A549 (cell line): ENCODE results near the gene EFS. TPM values are rescaled to one million over a fixed set of nuclear protein-coding genes. Genes with fewer than 3 reads are reported as not detected.
"Not testable (repeated sequence)": the region's sequence is repeated elsewhere in the genome, so short reads cannot be mapped to it uniquely, and the experiment has no call there.

Source experiments
- ATAC-seq, 2 experiments: fragments of 200-7000 bp in 1 of 2; fragments of >200 bp in 1 of 2; cut with Nextera tagmentation in 1 of 2; cut with Tn5 transposase in 1 of 2; 3 replicates each; pipeline versions ENCODE4 v1.8.0 to v1.9.1; 2018 to 2020; ENCODE audit warnings: mild to moderate bottlenecking in 1 of 2, moderate library complexity in 1 of 2
- CTCF ChIA-PET: fragments of 300-600 bp; sonication (Branson Sonifier 250); formaldehyde crosslinking; extraction: SDS; loops from one replicate; lab custom pipeline; 2021; ENCODE audit warnings: antibody characterized with exemption, inconsistent platforms; lab: Yijun Ruan, JAX
- POLR2A ChIA-PET: fragments of 350-600 bp; formaldehyde crosslinking; extraction: SDS; loops from one replicate; lab custom pipeline; 2021; ENCODE audit warnings: antibody characterized with exemption, inconsistent platforms; lab: Yijun Ruan, JAX
- DNase-seq, 2 experiments: peaks; one replicate each; pipeline versions ENCODE4 v3.0.0 to v3.0.0-alpha.2; 2011 to 2016; ENCODE audit warnings: low read depth in 1 of 2, low spot score in 1 of 2
- FAIRE-seq: peaks from 2 replicates; lab custom pipeline; 2011; peaks lifted over from hg19 to GRCh38; lab: Jason Lieb, UNC
- H3K27ac ChIP-seq, 2 experiments: fragments of >200 bp; sonication (Bioruptor Twin); formaldehyde crosslinking; 3 replicates each; pipeline ENCODE4 v1.5.1; 2016 to 2017
- H3K4me1 ChIP-seq: fragments of >200 bp; sonication (Bioruptor Twin); formaldehyde crosslinking; 3 replicates; pipeline ENCODE4 v1.6.1; 2016
- H3K4me2 ChIP-seq: fragments of >200 bp; sonication (Bioruptor Twin); formaldehyde crosslinking; 3 replicates; pipeline ENCODE4 v1.6.1; 2016
- H3K4me3 ChIP-seq: fragments of >200 bp; sonication (Bioruptor Twin); formaldehyde crosslinking; 3 replicates; pipeline ENCODE4 v1.5.1; 2016
- H3K9me3 ChIP-seq: fragments of >200 bp; sonication (Bioruptor Twin); formaldehyde crosslinking; 3 replicates; pipeline ENCODE4 v1.6.1; 2016
- BHLHE40 ChIP-seq: IDR thresholded peaks from 2 replicates; pipeline ENCODE4 v1.6.1; 2012; ENCODE audit warnings: low read depth, low read length, inconsistent platforms
- CHD2 ChIP-seq: fragments of 150-350 bp; IDR thresholded peaks from 2 replicates; pipeline ENCODE4 v1.6.1; 2014; ENCODE audit warnings: low read length; ENCODE audit not compliant: partially characterized antibody
- CHD4 ChIP-seq: fragments of 200-600 bp; sonication (generic); IDR thresholded peaks from 2 replicates; pipeline ENCODE4 v1.6.1; 2016; ENCODE audit warnings: antibody characterized with exemption, mild to moderate bottlenecking, borderline replicate concordance
- EHF ChIP-seq: fragments of 250-450 bp; sonication (Bioruptor Pico); IDR thresholded peaks from 2 replicates; pipeline ENCODE4 v1.5.0; 2020; ENCODE audit warnings: mild to moderate bottlenecking
- FOSB ChIP-seq: fragments of 250-450 bp; sonication (Bioruptor Pico); IDR thresholded peaks from 2 replicates; pipeline ENCODE4 v1.5.0; 2020; ENCODE audit warnings: mild to moderate bottlenecking, moderate library complexity
- FOSL2 ChIP-seq, 2 experiments: fragments of 450-650 bp in 1 of 2; fragments of >200 bp in 1 of 2; sonication (Bioruptor Twin) in 1 of 2; formaldehyde crosslinking; IDR thresholded peaks; 2 replicates each; pipeline versions ENCODE4 v1.5.0 to v1.6.1; 2016 to 2020; ENCODE audit warnings: mild to moderate bottlenecking in 1 of 2, moderate library complexity in 1 of 2
- FOXS1 ChIP-seq: fragments of 250-450 bp; sonication (Bioruptor Pico); IDR thresholded peaks from 2 replicates; pipeline ENCODE4 v1.5.0; 2020; ENCODE audit warnings: mild to moderate bottlenecking, moderate library complexity
- JUN ChIP-seq, 2 experiments: fragments of >200 bp; sonication (Bioruptor Twin); formaldehyde crosslinking; IDR thresholded peaks; 2 replicates in 1 of 2; 3 replicates in 1 of 2; pipeline ENCODE4 v1.6.1; 2016 to 2017
- JUNB ChIP-seq: fragments of >200 bp; sonication (Bioruptor Twin); formaldehyde crosslinking; IDR thresholded peaks from 2 replicates; pipeline ENCODE4 v1.6.1; 2016
- NPAS2 ChIP-seq: fragments of 250-450 bp; sonication (Bioruptor Pico); IDR thresholded peaks from 2 replicates; pipeline ENCODE4 v1.8.0; 2022; ENCODE audit warnings: mild to moderate bottlenecking, moderate library complexity, borderline replicate concordance
- POLR2A ChIP-seq: IDR thresholded peaks from 2 replicates; pipeline ENCODE4 v1.6.1; 2012; ENCODE audit warnings: mild to moderate bottlenecking, low read length
- POLR2AphosphoS2 ChIP-seq: conservative IDR thresholded peaks from 2 replicates; pipeline ENCODE4 v1.6.1; 2012; ENCODE audit warnings: low read length, improper control_type of control experiment, inconsistent platforms
- RAD21 ChIP-seq, 2 experiments: fragments of >200 bp in 1 of 2; sonication (Bioruptor Twin) in 1 of 2; formaldehyde crosslinking in 1 of 2; IDR thresholded peaks in 1 of 2; conservative IDR thresholded peaks in 1 of 2; 2 replicates in 1 of 2; 3 replicates in 1 of 2; pipeline ENCODE4 v1.6.1; 2012 to 2018; ENCODE audit warnings: inconsistent platforms in 1 of 2
- RNF2 ChIP-seq: fragments of 200-600 bp; sonication (generic); IDR thresholded peaks from 2 replicates; pipeline ENCODE4 v1.6.1; 2016; ENCODE audit warnings: low read depth, mild to moderate bottlenecking, antibody characterized with exemption, moderate library complexity, borderline replicate concordance
- SMC3 ChIP-seq: fragments of >200 bp; sonication (Bioruptor Twin); formaldehyde crosslinking; IDR thresholded peaks from 3 replicates; pipeline ENCODE4 v1.6.1; 2018; ENCODE audit warnings: inconsistent platforms
- TFCP2L1 ChIP-seq: fragments of 250-450 bp; sonication (Bioruptor Pico); IDR thresholded peaks from 2 replicates; pipeline ENCODE4 v1.5.0; 2021; ENCODE audit warnings: mild to moderate bottlenecking
- ZC3H11A ChIP-seq: fragments of 450-650 bp; IDR thresholded peaks from 2 replicates; pipeline ENCODE4 v1.6.1; 2014; ENCODE audit warnings: antibody characterized with exemption, mild to moderate bottlenecking
- ZFP36 ChIP-seq: fragments of 450-650 bp; IDR thresholded peaks from 2 replicates; pipeline ENCODE4 v1.6.1; 2014; ENCODE audit warnings: borderline replicate concordance; ENCODE audit not compliant: partially characterized antibody
- ZNF302 ChIP-seq: fragments of 250-450 bp; sonication (Bioruptor Pico); IDR thresholded peaks from 2 replicates; pipeline ENCODE4 v1.9.0; 2021; ENCODE audit warnings: inconsistent platforms, mild to moderate bottlenecking, moderate library complexity
- ZSCAN20 ChIP-seq: fragments of 250-450 bp; sonication (Bioruptor Pico); IDR thresholded peaks from 2 replicates; pipeline ENCODE4 v1.8.0; 2022; ENCODE audit warnings: mild to moderate bottlenecking, moderate library complexity
- WGBS: methylation state at CpG from one replicate; pipeline ENCODE4 v1.1.6; 2017; ENCODE audit errors: missing lambda C conversion rate; 5-methylcytosine and 5-hydroxymethylcytosine counted together
- polyA plus RNA-seq, 4 experiments: library from polyadenylated mRNA; depleted of rRNA in 3 of 4; stranded (reverse); fragments of >200 nt; fragmentation: RNase III in 1 of 4; extraction: RNeasy Plus Mini Kit Qiagen cat#74134 plus additional on column Dnase treatment in 1 of 4; gene quantifications; 2 replicates in 3 of 4; 3 replicates in 1 of 4; pipeline ENCODE4 v1.2.3, GENCODE V29; 2011 to 2017
- TF ChIP-seq, protein P1 (sequence below): fragments of 200-600 bp; sonication (generic); IDR thresholded peaks from 2 replicates; pipeline ENCODE4 v1.6.1; 2016; ENCODE audit warnings: antibody characterized with exemption, mild to moderate bottlenecking, moderate library complexity
- TF ChIP-seq, protein P2 (sequence below): fragments of >200 bp; sonication (Bioruptor Twin); formaldehyde crosslinking; IDR thresholded peaks from 3 replicates; pipeline ENCODE4 v1.5.1; 2016
- TF ChIP-seq, protein P3 (sequence below): fragments of >200 bp; sonication (Bioruptor Twin); formaldehyde crosslinking; IDR thresholded peaks from 2 replicates; pipeline ENCODE4 v1.6.1; 2016
- TF ChIP-seq, protein P4 (sequence below): fragments of 250-450 bp; sonication (Bioruptor Pico); IDR thresholded peaks from 2 replicates; pipeline ENCODE4 v1.5.0; 2020; ENCODE audit warnings: low read depth, mild to moderate bottlenecking, moderate library complexity
- TF ChIP-seq, protein P5 (sequence below): fragments of >200 bp; sonication (Bioruptor Twin); formaldehyde crosslinking; IDR thresholded peaks from 3 replicates; pipeline ENCODE4 v1.6.1; 2016

EFS gene
- polyA plus RNA-seq, 2 of the 4 experiments (the other 2 are of a cell fraction) = not detected

DNA sequence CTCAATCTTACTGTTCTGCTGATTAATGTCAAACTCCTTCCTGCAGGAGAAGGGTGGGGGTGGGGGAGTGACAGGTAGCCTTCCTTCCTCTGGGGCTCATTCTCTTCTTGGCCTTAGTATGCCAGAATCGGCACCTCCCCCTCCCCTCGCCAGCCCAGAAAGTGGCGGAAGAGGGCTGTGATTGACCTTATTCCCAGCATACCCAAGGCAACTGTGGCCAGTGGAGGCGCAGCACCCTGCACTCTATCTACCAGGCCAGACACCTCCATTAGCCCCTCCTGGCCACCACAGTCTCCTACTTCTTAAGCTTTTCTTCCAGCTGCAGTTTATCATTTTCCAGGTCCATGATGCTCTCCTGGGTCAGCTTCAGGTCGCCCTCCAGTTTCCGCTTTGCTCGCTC lies 27.6 kb upstream of the EFS start (continued):
- TF ChIP-seq, protein P1, sequence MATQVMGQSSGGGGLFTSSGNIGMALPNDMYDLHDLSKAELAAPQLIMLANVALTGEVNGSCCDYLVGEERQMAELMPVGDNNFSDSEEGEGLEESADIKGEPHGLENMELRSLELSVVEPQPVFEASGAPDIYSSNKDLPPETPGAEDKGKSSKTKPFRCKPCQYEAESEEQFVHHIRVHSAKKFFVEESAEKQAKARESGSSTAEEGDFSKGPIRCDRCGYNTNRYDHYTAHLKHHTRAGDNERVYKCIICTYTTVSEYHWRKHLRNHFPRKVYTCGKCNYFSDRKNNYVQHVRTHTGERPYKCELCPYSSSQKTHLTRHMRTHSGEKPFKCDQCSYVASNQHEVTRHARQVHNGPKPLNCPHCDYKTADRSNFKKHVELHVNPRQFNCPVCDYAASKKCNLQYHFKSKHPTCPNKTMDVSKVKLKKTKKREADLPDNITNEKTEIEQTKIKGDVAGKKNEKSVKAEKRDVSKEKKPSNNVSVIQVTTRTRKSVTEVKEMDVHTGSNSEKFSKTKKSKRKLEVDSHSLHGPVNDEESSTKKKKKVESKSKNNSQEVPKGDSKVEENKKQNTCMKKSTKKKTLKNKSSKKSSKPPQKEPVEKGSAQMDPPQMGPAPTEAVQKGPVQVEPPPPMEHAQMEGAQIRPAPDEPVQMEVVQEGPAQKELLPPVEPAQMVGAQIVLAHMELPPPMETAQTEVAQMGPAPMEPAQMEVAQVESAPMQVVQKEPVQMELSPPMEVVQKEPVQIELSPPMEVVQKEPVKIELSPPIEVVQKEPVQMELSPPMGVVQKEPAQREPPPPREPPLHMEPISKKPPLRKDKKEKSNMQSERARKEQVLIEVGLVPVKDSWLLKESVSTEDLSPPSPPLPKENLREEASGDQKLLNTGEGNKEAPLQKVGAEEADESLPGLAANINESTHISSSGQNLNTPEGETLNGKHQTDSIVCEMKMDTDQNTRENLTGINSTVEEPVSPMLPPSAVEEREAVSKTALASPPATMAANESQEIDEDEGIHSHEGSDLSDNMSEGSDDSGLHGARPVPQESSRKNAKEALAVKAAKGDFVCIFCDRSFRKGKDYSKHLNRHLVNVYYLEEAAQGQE = no peak
- TF ChIP-seq RAD21 (conservative IDR thresholded peaks at IDR 0.05 in 1 of 2, IDR thresholded peaks at IDR 0.05 in 1 of 2) (no peak), CHD2 (no peak), CHD4 (no peak), POLR2AphosphoS2 (no peak), ZC3H11A (no peak), EHF (CRISPR knock-in tag) (no peak)
- TF ChIP-seq, protein P2, sequence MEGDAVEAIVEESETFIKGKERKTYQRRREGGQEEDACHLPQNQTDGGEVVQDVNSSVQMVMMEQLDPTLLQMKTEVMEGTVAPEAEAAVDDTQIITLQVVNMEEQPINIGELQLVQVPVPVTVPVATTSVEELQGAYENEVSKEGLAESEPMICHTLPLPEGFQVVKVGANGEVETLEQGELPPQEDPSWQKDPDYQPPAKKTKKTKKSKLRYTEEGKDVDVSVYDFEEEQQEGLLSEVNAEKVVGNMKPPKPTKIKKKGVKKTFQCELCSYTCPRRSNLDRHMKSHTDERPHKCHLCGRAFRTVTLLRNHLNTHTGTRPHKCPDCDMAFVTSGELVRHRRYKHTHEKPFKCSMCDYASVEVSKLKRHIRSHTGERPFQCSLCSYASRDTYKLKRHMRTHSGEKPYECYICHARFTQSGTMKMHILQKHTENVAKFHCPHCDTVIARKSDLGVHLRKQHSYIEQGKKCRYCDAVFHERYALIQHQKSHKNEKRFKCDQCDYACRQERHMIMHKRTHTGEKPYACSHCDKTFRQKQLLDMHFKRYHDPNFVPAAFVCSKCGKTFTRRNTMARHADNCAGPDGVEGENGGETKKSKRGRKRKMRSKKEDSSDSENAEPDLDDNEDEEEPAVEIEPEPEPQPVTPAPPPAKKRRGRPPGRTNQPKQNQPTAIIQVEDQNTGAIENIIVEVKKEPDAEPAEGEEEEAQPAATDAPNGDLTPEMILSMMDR = no peak

DNA sequence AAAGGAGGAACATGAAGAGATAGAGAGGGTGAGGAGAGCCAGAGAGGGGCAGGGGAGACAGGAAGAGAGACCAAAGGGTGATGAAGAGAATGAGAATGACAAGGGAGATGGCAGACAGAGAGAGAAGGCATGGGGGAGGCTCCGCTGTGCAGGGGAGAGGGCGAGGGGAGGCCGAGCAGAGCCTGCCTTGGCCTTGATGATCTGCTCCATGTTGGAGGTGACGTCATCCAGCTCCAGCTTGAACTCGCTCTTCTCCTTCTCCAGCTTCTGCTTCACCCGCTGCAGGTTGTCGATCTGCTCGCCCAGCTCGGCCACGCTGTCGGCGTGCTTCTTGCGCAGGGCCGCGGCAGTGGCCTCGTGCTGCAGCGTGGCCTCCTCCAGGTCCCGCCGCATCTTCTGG lies 24.9 kb upstream of the EFS start:
- DNase-seq, POLR2A ChIA-PET, H3K4me1 ChIP-seq, FAIRE-seq, ATAC-seq, H3K4me3 ChIP-seq, H3K27ac ChIP-seq, H3K4me2 ChIP-seq, H3K9me3 ChIP-seq: not testable (repeated sequence)
- CTCF ChIA-PET = interaction anchor here (12.5 kb wide), 1 partner anchor 10 kb away, joined by 106 read pairs; the partner anchor contains the start of gene CMTM5
- WGBS = 39% methylated on average over 4 of the region's 19 CpGs

DNA sequence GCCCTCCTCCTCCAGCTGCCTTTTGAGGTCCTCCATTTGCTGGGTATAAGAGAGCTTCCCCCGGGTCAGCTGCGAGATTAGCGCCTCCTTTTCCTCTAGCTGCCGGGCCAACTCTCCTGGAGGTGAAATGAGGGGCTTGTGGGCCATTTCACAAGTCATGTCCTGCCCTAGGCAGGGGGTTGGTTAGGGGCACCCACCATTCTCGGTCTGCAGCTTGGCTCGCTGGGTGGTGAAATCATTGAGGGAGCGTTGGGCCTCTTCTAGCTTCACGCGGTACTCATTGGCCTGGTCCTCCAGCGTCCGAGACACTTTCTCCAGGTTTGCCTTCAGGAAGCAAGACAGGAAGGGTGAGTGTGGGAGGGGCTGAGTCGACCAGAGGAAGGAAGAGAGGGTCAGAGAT lies 24.4 kb upstream of the EFS start:
- Histone ChIP-seq H3K4me1 (no peaks in the 10 kb centered on the region), H3K27ac (no peak overlapping the region), H3K4me3 (no peak overlapping the region), H3K4me2 (no peak overlapping the region), H3K9me3 (no peaks in the 10 kb centered on the region)
- FAIRE-seq (no peak), ATAC-seq (no peak), DNase-seq (no peak)
- POLR2A ChIA-PET = no interaction called here
- CTCF ChIA-PET = interaction anchor here (0.7 to 12.5 kb wide), 2 partner anchors 9 to 60 kb away, joined by 3 to 106 read pairs; partner anchors contain the start of gene CMTM5
- 64% methylated on average over 8 of the region's 12 CpGs for WGBS
- no peak for TF ChIP-seq BHLHE40
- no peak for TF ChIP-seq ZNF302 (CRISPR knock-in tag)
- TF ChIP-seq TFCP2L1 (CRISPR knock-in tag) = no peak
- TF ChIP-seq, protein P3, sequence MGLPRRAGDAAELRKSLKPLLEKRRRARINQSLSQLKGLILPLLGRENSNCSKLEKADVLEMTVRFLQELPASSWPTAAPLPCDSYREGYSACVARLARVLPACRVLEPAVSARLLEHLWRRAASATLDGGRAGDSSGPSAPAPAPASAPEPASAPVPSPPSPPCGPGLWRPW = no peak
- no peak for TF ChIP-seq FOXS1 (CRISPR knock-in tag)
- no peak for TF ChIP-seq JUN (IDR thresholded peaks at IDR 0.05)
- TF ChIP-seq ZSCAN20 (CRISPR knock-in tag) = no peak
- TF ChIP-seq ZFP36 = no peak
- no peak for TF ChIP-seq NPAS2
- no peak for TF ChIP-seq RNF2
- TF ChIP-seq, protein P4, sequence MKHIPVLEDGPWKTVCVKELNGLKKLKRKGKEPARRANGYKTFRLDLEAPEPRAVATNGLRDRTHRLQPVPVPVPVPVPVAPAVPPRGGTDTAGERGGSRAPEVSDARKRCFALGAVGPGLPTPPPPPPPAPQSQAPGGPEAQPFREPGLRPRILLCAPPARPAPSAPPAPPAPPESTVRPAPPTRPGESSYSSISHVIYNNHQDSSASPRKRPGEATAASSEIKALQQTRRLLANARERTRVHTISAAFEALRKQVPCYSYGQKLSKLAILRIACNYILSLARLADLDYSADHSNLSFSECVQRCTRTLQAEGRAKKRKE (CRISPR knock-in tag) = no peak
- TF ChIP-seq SMC3 = no peak
- TF ChIP-seq JUNB = no peak
- no peak for TF ChIP-seq RAD21 (conservative IDR thresholded peaks at IDR 0.05 in 1 of 2, IDR thresholded peaks at IDR 0.05 in 1 of 2)
- no peak for TF ChIP-seq CHD2
- TF ChIP-seq, protein P5, sequence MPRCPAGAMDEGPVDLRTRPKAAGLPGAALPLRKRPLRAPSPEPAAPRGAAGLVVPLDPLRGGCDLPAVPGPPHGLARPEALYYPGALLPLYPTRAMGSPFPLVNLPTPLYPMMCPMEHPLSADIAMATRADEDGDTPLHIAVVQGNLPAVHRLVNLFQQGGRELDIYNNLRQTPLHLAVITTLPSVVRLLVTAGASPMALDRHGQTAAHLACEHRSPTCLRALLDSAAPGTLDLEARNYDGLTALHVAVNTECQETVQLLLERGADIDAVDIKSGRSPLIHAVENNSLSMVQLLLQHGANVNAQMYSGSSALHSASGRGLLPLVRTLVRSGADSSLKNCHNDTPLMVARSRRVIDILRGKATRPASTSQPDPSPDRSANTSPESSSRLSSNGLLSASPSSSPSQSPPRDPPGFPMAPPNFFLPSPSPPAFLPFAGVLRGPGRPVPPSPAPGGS = no peak
- TF ChIP-seq FOSL2 (IDR thresholded peaks at IDR 0.05) = no peak
- TF ChIP-seq FOSL2 (CRISPR knock-in tag; IDR thresholded peaks at IDR 0.05) = no peak
- no peak for TF ChIP-seq POLR2A
- no peak for TF ChIP-seq FOSB (CRISPR knock-in tag)
- no peak for TF ChIP-seq ZC3H11A
